Bronchial epithelial cell (primary cell): ENCODE measurements around the gene PAQR6. TPM values are rescaled to one million over a fixed set of nuclear protein-coding genes. Genes with fewer than 3 reads are reported as not detected.
A peak's percentile ranks its signal among the peaks of the same experiment; 100 is the strongest.

Experiments used
- DNase-seq: peaks from one replicate; pipeline ENCODE4 v3.0.0-alpha.2; 2010; ENCODE audit warnings: low read depth
- FAIRE-seq: peaks from 2 replicates; lab custom pipeline; 2011; peaks lifted over from hg19 to GRCh38; lab: Jason Lieb, UNC
- H3K27me3 ChIP-seq: 2 replicates; pipeline ENCODE4 v1.5.1; 2011; ENCODE audit warnings: low read length; ENCODE audit not compliant: control insufficient read depth, insufficient read depth
- H3K36me3 ChIP-seq: 2 replicates; pipeline ENCODE4 v1.5.1; 2011; ENCODE audit warnings: low read length; ENCODE audit not compliant: control insufficient read depth, insufficient read depth
- H3K4me3 ChIP-seq: 2 replicates; pipeline ENCODE4 v1.5.1; 2011; ENCODE audit warnings: mild to moderate bottlenecking, low read depth, low read length, control low read depth
- total RNA-seq: library from RNA; depleted of rRNA; stranded (reverse); fragments of >200 nt; gene quantifications from 2 replicates; pipeline ENCODE4 v1.2.1, GENCODE V29; 2014
- TF ChIP-seq, protein P1 (sequence below): IDR thresholded peaks from 2 replicates; pipeline ENCODE4 v1.5.1; 2011; ENCODE audit warnings: mild to moderate bottlenecking, moderate library complexity, low read length, control low read depth, inconsistent platforms; ENCODE audit not compliant: insufficient read depth, severe bottlenecking

Gene PAQR6
- total RNA-seq, 1 donor from 2014 or later: 0.26 TPM

DNA sequence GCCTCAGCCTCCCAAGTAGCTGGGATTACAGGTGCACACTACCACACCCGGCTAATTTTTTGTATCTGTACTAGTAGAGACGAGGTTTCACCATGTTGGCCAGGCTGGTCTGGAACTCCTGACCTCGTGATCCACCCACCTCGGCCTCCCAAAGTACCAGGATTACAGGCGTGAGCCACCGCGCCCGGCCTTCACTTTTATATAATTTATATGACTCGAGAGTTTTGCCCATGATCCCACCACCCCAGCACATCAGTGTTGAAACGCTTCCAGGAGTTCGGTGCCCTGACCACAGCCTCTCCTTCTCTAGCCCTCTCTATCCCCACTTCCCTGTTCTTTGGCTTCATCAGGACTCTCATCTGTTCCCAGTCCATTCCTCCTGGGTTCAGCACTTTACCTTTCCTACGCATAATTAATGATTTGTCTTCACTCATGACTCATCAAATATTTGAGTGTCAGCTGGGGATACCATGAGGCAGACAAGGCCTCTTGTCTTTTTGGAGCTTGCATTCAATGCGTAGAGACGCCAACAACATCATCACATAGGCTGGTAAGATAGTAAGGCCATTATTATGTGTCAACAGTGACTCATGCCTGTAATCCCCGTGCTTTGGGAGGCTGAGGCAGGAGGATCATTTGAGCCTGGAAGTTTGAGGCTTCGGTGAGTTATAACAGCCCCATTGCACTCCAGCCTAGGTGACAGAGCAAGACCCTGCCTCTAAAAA is 33.7 kb downstream of the PAQR6 start:
- no peak overlapping the region for H3K4me3 ChIP-seq
- FAIRE-seq: no peak
- peaks cover 6% of the 10 kb centered on the region for H3K36me3 ChIP-seq
- TF ChIP-seq, protein P1, sequence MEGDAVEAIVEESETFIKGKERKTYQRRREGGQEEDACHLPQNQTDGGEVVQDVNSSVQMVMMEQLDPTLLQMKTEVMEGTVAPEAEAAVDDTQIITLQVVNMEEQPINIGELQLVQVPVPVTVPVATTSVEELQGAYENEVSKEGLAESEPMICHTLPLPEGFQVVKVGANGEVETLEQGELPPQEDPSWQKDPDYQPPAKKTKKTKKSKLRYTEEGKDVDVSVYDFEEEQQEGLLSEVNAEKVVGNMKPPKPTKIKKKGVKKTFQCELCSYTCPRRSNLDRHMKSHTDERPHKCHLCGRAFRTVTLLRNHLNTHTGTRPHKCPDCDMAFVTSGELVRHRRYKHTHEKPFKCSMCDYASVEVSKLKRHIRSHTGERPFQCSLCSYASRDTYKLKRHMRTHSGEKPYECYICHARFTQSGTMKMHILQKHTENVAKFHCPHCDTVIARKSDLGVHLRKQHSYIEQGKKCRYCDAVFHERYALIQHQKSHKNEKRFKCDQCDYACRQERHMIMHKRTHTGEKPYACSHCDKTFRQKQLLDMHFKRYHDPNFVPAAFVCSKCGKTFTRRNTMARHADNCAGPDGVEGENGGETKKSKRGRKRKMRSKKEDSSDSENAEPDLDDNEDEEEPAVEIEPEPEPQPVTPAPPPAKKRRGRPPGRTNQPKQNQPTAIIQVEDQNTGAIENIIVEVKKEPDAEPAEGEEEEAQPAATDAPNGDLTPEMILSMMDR: no peak
- peak; percentile 83 for DNase-seq
- no peaks in the 10 kb centered on the region for H3K27me3 ChIP-seq

GRCh38 chr1:156213644-156213966 is 34.3 kb downstream of the PAQR6 start:
- DNase-seq (no peak), FAIRE-seq (no peak)
- TF ChIP-seq, protein P1: no peak
- Histone ChIP-seq H3K27me3 (no peaks in the 10 kb centered on the region), H3K4me3 (peak overlapping the region; percentile 62), H3K36me3 (peaks cover 6% of the 10 kb centered on the region)

DNA sequence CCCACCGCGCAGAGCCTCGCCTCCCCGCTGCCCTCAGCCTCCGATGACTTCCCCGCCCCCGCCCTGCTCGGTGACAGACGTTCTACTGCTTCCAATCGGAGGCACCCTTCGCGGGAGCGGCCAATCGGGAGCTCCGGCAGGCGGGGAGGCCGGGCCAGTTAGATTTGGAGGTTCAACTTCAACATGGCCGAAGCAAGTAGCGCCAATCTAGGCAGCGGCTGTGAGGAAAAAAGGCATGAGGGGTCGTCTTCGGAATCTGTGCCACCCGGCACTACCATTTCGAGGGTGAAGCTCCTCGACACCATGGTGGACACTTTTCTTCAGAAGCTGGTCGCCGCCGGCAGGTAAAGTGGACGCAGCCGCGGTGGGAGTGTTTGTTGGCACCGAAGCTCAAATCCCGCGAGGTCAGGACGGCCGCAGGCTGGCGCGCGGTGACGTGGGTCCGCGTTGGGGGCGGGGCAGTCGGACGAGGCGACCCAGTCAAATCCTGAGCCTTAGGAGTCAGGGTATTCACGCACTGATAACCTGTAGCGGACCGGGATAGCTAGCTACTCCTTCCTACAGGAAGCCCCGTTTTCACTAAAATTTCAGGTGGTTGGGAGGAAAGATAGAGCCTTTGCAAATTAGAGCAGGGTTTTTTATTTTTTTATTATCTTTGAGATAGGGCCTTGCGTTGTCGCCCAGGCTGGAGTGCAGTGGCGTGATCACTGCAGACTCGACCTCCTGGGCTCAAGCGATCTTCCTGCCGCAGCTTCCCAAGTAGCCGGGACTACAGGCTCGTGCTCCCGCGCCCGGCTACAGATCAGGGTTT is 34.8 kb downstream of the PAQR6 start, which contains the start of gene PMF1:
TSS of gene PMF1 (plus strand) at position 175 of the 811 bp plus-strand sequence. CDS start at position 184, 9 bp downstream.
- peaks cover 6% of the 10 kb centered on the region for H3K36me3 ChIP-seq
- no peaks in the 10 kb centered on the region for H3K27me3 ChIP-seq
- no peak for FAIRE-seq
- peak within 1 kb of the TSS; percentile 62 for H3K4me3 ChIP-seq
- DNase-seq: peak; percentile 90
- TF ChIP-seq, protein P1: no peak

DNA sequence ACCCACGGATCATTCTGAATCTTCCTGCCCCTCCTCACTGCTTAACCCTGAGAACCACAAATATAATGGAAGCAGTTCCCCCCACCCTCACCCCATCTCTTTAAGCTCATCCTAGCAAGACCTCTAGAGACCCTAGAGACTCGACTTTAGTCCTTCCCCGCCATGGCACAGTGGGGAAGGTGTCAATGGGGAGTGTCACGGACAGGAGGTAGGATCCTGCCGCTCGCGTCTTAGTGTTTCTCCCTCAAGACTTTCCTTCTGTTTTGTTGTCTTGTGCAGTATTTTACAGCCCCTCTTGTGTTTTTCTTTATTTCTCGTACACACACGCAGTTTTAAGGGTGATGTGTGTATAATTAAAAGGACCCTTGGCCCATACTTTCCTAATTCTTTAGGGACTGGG is 35.7 kb downstream of the PAQR6 start:
- no peaks in the 10 kb centered on the region for H3K27me3 ChIP-seq
- DNase-seq (no peak), FAIRE-seq (no peak)
- TF ChIP-seq, protein P1: no peak
- H3K4me3 ChIP-seq: no peak overlapping the region
- H3K36me3 ChIP-seq: peaks cover 9% of the 10 kb centered on the region

GRCh38 chr1:156211243-156211642 is 36.6 kb downstream of the PAQR6 start:
- Histone ChIP-seq H3K27me3 (no peaks in the 10 kb centered on the region), H3K4me3 (no peak overlapping the region), H3K36me3 (peaks cover 9% of the 10 kb centered on the region)
- FAIRE-seq (no peak), DNase-seq (no peak)
- TF ChIP-seq, protein P1: no peak
